HG03432 (cell line): Measurements from ENCODE around the gene SOX12.
A peak's percentile ranks its signal among the peaks of the same experiment; 100 is the strongest.

Experiments used
- ATAC-seq: cut with Tn5 transposase; IDR thresholded peaks from one replicate; pipeline ENCODE4 v1.9.1; 2021; ENCODE audit warnings: mild to moderate bottlenecking, moderate library complexity; ENCODE audit not compliant: unreplicated experiment

The SOX12 gene

GRCh38 chr20:301886-302848, 23.2 kb upstream of the SOX12 start:
- no peak for ATAC-seq

DNA sequence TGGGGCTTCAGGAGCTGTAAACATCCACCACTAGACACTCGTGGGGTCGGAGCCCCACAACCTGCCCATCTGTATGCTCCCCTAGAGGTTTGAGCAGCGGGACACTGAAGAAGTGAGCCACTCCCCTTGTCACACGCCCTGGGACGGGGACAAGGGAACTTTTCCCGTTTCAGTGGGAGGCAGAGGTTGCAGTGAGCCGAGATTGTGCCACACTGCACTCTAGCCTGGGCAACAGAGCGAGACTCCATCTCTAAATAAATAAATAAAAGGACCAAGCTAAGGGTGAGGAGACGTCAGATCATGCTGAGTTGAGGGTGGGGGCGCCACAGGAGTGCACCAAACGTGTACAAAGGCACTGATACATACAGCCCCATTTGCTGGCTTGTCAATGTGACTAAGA, 19.6 kb upstream of the SOX12 start:
- no peak for ATAC-seq

GRCh38 chr20:308427-309038, 16.8 kb upstream of the SOX12 start:
- no peak for ATAC-seq

DNA sequence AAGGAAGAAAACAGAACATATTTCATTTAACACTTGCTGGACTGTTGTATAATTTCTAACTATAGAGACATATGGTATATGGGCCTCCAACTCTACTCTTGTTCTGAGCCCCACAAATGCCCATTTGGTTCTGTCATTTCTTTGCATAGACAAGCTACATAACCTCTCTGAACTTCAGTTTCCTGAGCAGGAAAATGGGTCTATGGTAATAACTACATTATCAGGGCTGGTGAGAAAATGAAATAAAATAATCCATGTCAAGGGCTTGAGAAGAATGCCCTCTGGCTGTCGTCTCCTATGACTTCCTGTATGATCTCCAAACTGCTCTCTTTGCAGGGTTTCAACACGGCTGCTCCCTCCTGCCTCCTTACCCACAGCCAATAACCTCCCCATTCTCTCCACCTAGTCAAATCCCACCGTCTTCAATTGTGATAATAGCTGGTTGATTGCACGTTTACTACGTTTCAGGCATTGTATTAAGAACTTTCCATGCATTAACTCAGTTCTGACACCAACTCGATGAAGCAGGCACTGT, 16.0 kb upstream of the SOX12 start:
- no peak for ATAC-seq

DNA sequence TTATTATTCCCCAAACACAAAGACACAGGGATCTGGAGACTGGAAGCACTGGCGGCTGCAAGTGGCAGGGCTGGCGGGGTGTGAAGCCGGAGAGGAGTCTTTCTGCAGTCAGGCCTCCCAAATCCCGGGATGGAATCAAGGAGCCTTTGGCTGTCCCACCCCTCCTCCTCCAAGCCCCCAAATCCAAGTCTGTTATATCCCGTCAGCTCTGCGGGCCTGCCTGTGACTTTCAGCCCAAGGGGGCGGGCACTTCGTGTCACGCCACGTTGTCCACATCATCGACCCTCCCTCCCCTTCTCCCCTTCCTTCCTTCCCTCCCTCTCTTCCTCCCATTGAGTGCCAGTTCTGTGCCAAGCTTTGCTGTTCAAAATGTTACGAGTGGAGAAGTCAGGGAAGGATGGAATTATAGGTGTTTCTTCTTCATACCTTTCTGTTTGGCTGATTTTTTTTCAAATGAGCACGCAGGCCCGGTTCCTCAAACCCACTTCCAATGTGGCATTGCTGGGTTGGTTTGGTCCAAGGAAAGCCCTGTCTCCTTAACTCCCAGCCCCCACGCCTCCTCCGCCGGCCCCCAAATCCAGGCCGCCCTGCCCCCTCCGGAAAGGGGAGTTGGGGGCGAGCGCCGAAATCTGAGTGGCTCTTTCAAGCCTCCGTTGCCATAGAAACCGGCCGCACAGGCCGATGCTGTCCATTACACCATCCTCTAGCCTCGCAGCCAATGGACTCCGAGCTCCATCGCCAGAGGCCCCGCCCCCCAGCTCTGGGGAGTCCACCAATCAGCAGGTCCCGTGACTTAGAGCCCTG, 15.3 kb upstream of the SOX12 start:
- ATAC-seq = peak; percentile 99

DNA sequence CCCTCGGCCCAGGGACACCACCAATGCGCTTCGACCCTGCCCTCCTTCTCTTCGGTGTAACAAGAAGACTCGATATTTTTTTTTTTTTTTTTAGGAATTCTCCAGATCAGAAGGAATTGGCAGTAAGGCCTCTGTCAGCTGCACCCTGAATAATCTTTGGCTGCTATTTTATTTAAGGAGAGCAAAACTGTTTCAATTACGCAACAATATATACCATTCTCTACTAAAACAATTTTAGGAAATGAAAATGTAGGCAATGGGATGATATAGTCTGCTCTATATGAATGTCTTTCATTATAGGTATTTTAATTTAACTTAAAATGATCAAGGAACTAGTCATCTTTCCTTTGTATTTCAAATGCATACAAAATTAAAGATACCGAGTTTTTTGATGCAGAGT, 14.7 kb upstream of the SOX12 start:
- ATAC-seq = no peak

GRCh38 chr20:311609-312008, 13.7 kb upstream of the SOX12 start:
- ATAC-seq = no peak

DNA sequence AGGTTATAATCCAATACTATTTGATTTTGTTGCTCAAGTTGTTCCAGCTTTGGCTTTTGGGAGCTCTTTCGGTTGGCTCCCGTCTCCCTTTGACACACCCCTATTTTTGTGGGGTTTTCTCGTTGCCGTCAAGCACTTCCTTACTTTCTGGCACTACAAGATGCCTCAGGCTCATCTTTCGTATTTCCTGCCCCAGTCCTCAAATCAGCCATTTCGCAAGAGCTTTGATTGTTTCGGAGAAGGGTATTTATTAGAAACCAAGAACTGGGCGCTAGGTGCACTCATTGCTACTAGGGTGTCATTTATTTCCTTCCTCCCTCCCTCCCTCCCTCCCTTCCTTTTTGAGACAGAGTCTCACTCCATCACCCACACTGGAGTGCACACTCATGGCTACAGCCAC, 13.3 kb upstream of the SOX12 start:
- no peak for ATAC-seq

DNA sequence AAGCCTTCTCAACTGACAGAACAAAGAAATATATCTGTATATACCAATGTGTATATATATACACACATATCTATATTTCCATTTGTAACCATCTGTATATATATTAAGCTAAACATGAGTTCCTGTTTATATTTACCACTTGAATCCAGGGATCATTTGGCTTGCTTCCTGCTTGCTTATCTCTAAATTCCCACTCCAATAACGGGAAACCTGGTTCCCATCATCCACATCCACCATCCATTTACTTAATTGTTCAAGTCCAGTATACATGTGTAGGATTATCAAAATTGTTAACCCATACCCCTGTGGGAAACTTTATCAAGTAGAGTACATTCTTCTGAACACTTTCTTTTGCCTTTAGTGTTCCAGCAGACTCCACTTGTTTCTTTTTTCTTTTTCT, 12.5 kb upstream of the SOX12 start:
- ATAC-seq = no peak

- ATAC-seq = no peak
These were observed 11.9 kb upstream of the SOX12 start for GRCh38 chr20:313402-313801.

DNA sequence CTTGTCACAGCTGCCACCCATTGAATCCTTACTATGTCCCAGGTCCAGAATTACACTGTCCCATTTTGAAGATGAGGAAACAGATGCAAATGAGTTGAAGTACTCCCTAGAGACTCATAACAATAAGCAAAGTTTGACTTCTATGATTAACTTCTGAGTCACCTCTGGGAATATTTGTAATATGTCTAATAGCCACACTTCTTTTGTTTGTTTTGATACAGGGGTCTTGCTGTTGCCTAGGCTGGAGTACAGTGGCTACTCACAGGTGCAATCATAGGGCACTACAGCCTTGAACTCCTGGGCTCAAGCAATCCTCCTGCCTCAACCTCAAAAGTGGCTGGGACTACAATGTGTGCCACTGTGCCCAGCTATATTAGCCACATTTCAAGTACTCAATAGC, 11.4 kb upstream of the SOX12 start:
- no peak for ATAC-seq

DNA sequence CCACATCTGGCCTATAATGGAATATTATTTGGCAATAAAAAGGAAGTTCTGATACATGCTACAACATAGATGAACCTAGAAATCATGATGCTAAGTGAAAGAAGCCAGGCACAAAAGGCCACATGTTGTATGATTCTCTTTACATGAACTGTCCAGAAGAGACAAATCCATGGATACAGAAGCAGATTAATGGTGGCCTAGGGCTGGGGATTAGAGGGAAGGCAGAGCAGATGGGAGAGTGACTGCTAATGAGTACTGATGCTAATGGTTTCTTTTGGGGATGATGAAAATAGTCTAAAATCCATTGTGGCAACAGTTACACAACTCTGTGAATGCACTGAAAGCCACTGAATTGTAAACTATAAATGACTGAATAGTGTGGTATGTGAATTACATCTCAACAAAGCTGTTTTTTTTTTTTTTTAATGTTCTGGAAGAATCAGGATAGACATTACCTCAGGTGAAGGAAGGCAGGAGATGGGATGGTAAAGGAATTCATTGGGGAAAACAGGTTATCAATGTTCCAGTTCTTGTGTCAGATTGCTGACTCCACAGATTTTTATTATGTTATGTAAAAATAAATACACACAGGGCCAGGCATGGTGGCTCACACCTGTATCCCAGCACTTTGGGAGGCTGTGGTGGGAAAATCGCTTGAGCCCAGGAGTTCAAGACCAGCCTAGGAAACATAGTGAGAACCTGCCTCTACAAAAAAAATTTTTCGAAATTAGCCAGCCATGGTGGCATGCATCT, 8.9 kb upstream of the SOX12 start:
- no peak for ATAC-seq

- ATAC-seq = peak; percentile 54
These were observed 941 bp upstream of the SOX12 start for GRCh38 chr20:324177-325044.

DNA sequence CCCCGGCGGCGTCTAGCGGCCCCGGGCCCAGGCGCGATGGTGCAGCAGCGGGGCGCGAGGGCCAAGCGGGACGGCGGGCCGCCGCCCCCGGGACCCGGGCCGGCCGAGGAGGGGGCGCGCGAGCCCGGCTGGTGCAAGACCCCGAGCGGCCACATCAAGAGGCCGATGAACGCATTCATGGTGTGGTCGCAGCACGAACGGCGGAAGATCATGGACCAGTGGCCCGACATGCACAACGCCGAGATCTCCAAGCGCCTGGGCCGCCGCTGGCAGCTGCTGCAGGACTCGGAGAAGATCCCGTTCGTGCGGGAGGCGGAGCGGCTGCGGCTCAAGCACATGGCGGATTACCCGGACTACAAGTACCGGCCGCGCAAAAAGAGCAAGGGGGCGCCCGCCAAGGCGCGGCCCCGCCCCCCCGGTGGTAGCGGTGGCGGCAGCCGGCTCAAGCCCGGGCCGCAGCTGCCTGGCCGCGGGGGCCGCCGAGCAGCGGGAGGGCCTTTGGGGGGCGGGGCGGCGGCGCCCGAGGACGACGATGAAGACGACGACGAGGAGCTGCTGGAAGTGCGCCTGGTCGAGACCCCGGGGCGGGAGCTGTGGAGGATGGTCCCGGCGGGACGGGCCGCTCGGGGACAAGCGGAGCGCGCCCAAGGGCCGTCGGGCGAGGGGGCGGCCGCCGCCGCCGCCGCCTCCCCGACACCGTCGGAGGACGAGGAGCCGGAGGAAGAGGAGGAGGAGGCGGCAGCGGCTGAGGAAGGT, 715 bp downstream of the SOX12 start:
- peak; percentile 14 for ATAC-seq

- no peak for ATAC-seq
These were observed 1.4 kb downstream of the SOX12 start for GRCh38 chr20:326645-327185.

GRCh38 chr20:327186-328026, 2.1 kb downstream of the SOX12 start:
- no peak for ATAC-seq

DNA sequence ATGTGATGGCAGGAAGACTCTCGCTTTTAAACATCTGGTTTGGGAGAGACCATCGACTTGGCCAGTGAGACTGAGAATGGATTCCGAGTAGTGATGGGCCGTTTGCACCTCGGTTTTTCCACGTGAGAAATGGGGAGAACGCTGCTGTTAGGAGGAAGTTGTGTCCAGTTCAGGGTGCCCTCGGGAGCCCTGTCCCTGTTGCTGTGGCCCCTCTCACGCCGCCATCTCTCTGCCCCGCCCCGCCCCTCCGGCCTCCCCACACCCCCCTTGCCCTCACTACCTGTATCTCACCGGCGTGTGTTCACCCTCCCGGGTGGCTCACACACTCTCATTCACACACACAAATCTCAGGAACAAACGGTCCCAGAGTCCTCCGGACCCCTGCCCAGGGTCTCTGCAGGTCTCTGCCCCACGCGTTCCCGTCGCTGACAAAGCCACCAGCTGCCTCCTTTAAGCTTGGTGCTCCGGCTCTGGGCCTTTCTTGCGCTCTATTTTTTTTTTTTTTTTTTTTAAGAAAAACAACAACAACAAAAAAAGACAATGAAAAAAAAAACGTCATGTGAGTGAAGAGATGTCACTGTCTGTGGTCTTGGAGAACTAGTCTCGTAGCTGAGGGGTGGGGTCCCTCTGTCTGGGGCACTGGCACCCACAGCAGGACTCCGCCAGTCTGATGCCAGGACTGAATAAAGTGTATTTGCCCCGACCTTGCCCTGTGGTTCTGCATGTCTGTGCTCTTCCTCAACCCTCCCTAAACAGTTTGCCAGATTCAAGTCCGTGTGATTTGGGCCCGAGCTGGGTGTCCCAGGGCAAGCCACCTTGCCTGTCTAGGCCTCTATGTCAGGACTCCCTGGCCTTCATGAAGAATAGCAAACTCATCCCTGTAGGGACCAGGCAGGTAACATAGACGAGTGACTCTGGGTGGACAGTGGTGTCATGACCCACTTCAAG, 2.9 kb downstream of the SOX12 start:
- ATAC-seq = no peak
